Loucy (cell line): ENCODE results near the gene PBXIP1.

ENCODE experiments used
- H2AFZ ChIP-seq: fragments of 200-600 bp; sonication (generic); 2 replicates; pipeline ENCODE4 v1.6.0; 2016; ENCODE audit warnings: antibody characterized with exemption, mild to moderate bottlenecking, low read length, moderate library complexity
- H3F3A ChIP-seq: fragments of 200-600 bp; 2 replicates; pipeline ENCODE4 v1.6.0; 2016; ENCODE audit warnings: antibody characterized with exemption, low read depth, mild to moderate bottlenecking
- H3K27me3 ChIP-seq: fragments of 200-600 bp; sonication (generic); 2 replicates; pipeline ENCODE4 v1.6.1; 2014; ENCODE audit warnings: low read length, mild to moderate bottlenecking; ENCODE audit not compliant: insufficient read depth, poor library complexity, severe bottlenecking
- H3K36me3 ChIP-seq: fragments of 200-600 bp; sonication (generic); 2 replicates; pipeline ENCODE4 v1.6.1; 2016; ENCODE audit warnings: low read length; ENCODE audit not compliant: insufficient read depth
- H3K4me1 ChIP-seq: fragments of 200-600 bp; sonication (generic); 2 replicates; pipeline ENCODE4 v1.5.1; 2014; ENCODE audit warnings: low read length, mild to moderate bottlenecking; ENCODE audit not compliant: insufficient read depth, poor library complexity, severe bottlenecking
- H3K4me2 ChIP-seq: fragments of 200-600 bp; sonication (generic); 2 replicates; pipeline ENCODE4 v1.6.0; 2014; ENCODE audit warnings: antibody characterized with exemption, low read length, low read depth, mild to moderate bottlenecking; ENCODE audit not compliant: poor library complexity, severe bottlenecking
- H3K4me3 ChIP-seq: fragments of 200-600 bp; sonication (generic); 2 replicates; pipeline ENCODE4 v1.5.1; 2014; ENCODE audit warnings: low read length, mild to moderate bottlenecking, mixed read lengths; ENCODE audit not compliant: poor library complexity, severe bottlenecking
- H3K79me2 ChIP-seq: fragments of 200-600 bp; sonication (generic); 2 replicates; pipeline ENCODE4 v1.6.1; 2014; ENCODE audit warnings: low read length; ENCODE audit not compliant: insufficient read depth
- H3K9ac ChIP-seq: fragments of 200-600 bp; sonication (generic); 2 replicates; pipeline ENCODE4 v1.6.0; 2014; ENCODE audit warnings: mild to moderate bottlenecking, low read depth, low read length, moderate library complexity; ENCODE audit not compliant: poor library complexity, severe bottlenecking
- H3K9me2 ChIP-seq: fragments of 200-600 bp; sonication (generic); replicated peaks from 2 replicates; pipeline ENCODE4 v1.6.1; 2016; ENCODE audit warnings: low read depth, low read length, mixed read lengths
- H3K9me3 ChIP-seq: fragments of 200-600 bp; sonication (generic); 2 replicates; pipeline ENCODE4 v1.6.1; 2014; ENCODE audit warnings: mild to moderate bottlenecking, antibody characterized with exemption, low read length, low read depth; ENCODE audit not compliant: insufficient read depth
- H4K20me1 ChIP-seq: fragments of 200-600 bp; sonication (generic); 2 replicates; pipeline ENCODE4 v1.6.0; 2014; ENCODE audit warnings: antibody characterized with exemption, low read length, mild to moderate bottlenecking; ENCODE audit not compliant: insufficient read depth, poor library complexity, severe bottlenecking
- EZH2phosphoT487 ChIP-seq: fragments of 200-600 bp; IDR thresholded peaks from 2 replicates; pipeline ENCODE4 v1.6.1; 2018; ENCODE audit warnings: antibody characterized with exemption, mild to moderate bottlenecking, moderate library complexity, borderline replicate concordance
- TF ChIP-seq, protein P1 (sequence below): fragments of 200-600 bp; sonication (generic); conservative IDR thresholded peaks from 2 replicates; pipeline ENCODE4 v1.5.1; 2014; ENCODE audit warnings: mild to moderate bottlenecking, antibody characterized with exemption, low read length

The PBXIP1 gene

GRCh38 chr1:154968731-154969130 is 12.8 kb upstream of the PBXIP1 start:
- H3K4me3 ChIP-seq, result no peak overlapping the region
- H2AFZ ChIP-seq, result no peak overlapping the region
- peak overlapping the region; percentile 52 for H3K9ac ChIP-seq
- H3K9me2 ChIP-seq, result no peaks in the 10 kb centered on the region
- H3K79me2 ChIP-seq, result peaks cover 51% of the 10 kb centered on the region
- peak overlapping the region; percentile 70 for H3K4me2 ChIP-seq
- peaks cover under 1% of the 10 kb centered on the region; the same call in 1 of the 2 replicates for H3F3A ChIP-seq
- no peak for TF ChIP-seq EZH2phosphoT487
- TF ChIP-seq, protein P1, sequence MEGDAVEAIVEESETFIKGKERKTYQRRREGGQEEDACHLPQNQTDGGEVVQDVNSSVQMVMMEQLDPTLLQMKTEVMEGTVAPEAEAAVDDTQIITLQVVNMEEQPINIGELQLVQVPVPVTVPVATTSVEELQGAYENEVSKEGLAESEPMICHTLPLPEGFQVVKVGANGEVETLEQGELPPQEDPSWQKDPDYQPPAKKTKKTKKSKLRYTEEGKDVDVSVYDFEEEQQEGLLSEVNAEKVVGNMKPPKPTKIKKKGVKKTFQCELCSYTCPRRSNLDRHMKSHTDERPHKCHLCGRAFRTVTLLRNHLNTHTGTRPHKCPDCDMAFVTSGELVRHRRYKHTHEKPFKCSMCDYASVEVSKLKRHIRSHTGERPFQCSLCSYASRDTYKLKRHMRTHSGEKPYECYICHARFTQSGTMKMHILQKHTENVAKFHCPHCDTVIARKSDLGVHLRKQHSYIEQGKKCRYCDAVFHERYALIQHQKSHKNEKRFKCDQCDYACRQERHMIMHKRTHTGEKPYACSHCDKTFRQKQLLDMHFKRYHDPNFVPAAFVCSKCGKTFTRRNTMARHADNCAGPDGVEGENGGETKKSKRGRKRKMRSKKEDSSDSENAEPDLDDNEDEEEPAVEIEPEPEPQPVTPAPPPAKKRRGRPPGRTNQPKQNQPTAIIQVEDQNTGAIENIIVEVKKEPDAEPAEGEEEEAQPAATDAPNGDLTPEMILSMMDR, result no peak
- H3K9me3 ChIP-seq, result no peaks in the 10 kb centered on the region
- H3K4me1 ChIP-seq, result peaks cover 36% of the 10 kb centered on the region
- H4K20me1 ChIP-seq, result peaks cover 13% of the 10 kb centered on the region
- H3K27me3 ChIP-seq, result no peaks in the 10 kb centered on the region
- H3K36me3 ChIP-seq, result peaks cover 32% of the 10 kb centered on the region; the same call in 1 of the 2 replicates

- H3K36me3 ChIP-seq, result peaks cover 40% of the 10 kb centered on the region; the same call in 1 of the 2 replicates
- no peak overlapping the region for H3K9ac ChIP-seq
- no peaks in the 10 kb centered on the region for H3K9me3 ChIP-seq
- no peak for TF ChIP-seq EZH2phosphoT487
- TF ChIP-seq, protein P1, result no peak
- H3F3A ChIP-seq, result no peaks in the 10 kb centered on the region; the same call in 1 of the 2 replicates
- H3K4me2 ChIP-seq, result no peak overlapping the region
- H3K27me3 ChIP-seq, result no peaks in the 10 kb centered on the region
- H4K20me1 ChIP-seq, result peaks cover 6% of the 10 kb centered on the region
- H3K4me1 ChIP-seq, result peaks cover 34% of the 10 kb centered on the region
- no peak overlapping the region for H3K4me3 ChIP-seq
- no peak overlapping the region for H2AFZ ChIP-seq
- peaks cover 56% of the 10 kb centered on the region for H3K79me2 ChIP-seq
- H3K9me2 ChIP-seq, result no peaks in the 10 kb centered on the region
These were observed 11.5 kb upstream of the PBXIP1 start for GRCh38 chr1:154967331-154967950.

GRCh38 chr1:154966111-154966510 is 10.2 kb upstream of the PBXIP1 start:
- Histone ChIP-seq H3K4me2 (no peak overlapping the region), H3K9ac (no peak overlapping the region), H3K79me2 (peaks cover 51% of the 10 kb centered on the region), H3K4me1 (peaks cover 30% of the 10 kb centered on the region), H2AFZ (no peak overlapping the region), H3K9me2 (no peaks in the 10 kb centered on the region), H3K4me3 (no peak overlapping the region), H3K36me3 (peaks cover 40% of the 10 kb centered on the region; the same call in 1 of the 2 replicates), H3K27me3 (no peaks in the 10 kb centered on the region), H4K20me1 (peaks cover 5% of the 10 kb centered on the region), H3K9me3 (no peaks in the 10 kb centered on the region), H3F3A (no peaks in the 10 kb centered on the region; the same call in 1 of the 2 replicates)
- TF ChIP-seq, protein P1, result no peak
- TF ChIP-seq EZH2phosphoT487, result no peak
